ENCODE data around the gene ZNF513.
"Not testable (repeated sequence)": the region's sequence is repeated elsewhere in the genome, so short reads cannot be mapped to it uniquely, and the experiment has no call there.

ZNF513 gene

DNA sequence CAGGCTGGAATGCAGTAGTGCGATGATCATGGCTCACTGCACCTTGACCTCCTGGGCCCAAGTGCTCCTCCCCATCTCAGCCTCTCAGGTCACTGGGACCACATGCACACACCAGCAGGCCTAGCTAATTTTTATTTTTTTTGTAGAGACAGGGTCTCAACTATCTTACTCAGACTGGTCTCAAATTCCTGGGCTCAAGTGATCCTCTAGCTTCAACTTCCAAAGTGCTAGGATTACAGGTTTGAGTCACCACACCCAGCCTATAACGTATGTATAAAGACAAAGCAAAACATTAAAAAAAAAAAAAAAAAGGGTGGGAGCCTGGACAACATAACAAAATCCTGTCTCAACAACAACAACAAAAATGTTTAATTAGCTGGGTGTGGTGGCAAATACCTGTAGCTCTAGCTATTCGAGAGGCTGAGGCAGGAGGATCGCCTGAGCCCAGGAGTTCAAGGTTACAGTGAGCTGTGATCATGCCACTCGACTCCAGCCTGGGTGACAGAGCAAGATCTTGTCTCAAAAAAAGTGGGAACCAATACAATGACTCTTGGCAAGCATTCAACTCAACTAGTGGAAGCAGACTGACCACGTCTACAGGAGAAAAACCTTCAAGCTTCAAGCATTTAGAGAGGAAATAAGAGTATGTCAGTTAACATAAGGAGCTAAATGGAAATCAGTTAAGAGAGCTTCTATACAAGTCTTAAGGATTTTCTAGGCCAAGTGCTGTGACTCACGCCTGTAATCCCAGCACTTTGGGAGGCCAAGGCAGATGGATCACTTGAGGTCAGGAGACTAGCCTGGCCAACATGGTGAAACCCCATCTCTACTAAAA lies 26.6 kb downstream of the ZNF513 start:
- Histone ChIP-seq H3K4me3 (ENCODE audit: low read length) (no peak overlapping the region), H4K20me1 (ENCODE audit: insufficient read depth, low read length) (peaks cover 10% of the 10 kb centered on the region; the same call in 1 of the 2 replicates), H3K9me3 (ENCODE audit: insufficient read depth, low read length) (no peaks in the 10 kb centered on the region), H2AFZ (ENCODE audit: low read depth, low read length) (no peak overlapping the region), H3K79me2 (ENCODE audit: low read length) (peaks cover 92% of the 10 kb centered on the region), H3K27me3 (ENCODE audit: low read depth, low read length) (no peaks in the 10 kb centered on the region), H3K4me1 (ENCODE audit: low read length) (peaks cover 16% of the 10 kb centered on the region), H3K4me2 (ENCODE audit: low read length) (no peak overlapping the region), H3K27ac (ENCODE audit: low read length) (no peak overlapping the region), H3K36me3 (replicated peaks; ENCODE audit: low read depth, low read length) (peaks cover 15% of the 10 kb centered on the region), H3K9ac (ENCODE audit: low read length) (no peak overlapping the region)
- no peak for TF ChIP-seq EZH2phosphoT487 (IDR thresholded peaks at IDR 0.05; ENCODE audit: low read depth)
- TF ChIP-seq, protein P1, sequence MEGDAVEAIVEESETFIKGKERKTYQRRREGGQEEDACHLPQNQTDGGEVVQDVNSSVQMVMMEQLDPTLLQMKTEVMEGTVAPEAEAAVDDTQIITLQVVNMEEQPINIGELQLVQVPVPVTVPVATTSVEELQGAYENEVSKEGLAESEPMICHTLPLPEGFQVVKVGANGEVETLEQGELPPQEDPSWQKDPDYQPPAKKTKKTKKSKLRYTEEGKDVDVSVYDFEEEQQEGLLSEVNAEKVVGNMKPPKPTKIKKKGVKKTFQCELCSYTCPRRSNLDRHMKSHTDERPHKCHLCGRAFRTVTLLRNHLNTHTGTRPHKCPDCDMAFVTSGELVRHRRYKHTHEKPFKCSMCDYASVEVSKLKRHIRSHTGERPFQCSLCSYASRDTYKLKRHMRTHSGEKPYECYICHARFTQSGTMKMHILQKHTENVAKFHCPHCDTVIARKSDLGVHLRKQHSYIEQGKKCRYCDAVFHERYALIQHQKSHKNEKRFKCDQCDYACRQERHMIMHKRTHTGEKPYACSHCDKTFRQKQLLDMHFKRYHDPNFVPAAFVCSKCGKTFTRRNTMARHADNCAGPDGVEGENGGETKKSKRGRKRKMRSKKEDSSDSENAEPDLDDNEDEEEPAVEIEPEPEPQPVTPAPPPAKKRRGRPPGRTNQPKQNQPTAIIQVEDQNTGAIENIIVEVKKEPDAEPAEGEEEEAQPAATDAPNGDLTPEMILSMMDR (IDR thresholded peaks at IDR 0.05; ENCODE audit: low read depth, low read length): no peak

DNA sequence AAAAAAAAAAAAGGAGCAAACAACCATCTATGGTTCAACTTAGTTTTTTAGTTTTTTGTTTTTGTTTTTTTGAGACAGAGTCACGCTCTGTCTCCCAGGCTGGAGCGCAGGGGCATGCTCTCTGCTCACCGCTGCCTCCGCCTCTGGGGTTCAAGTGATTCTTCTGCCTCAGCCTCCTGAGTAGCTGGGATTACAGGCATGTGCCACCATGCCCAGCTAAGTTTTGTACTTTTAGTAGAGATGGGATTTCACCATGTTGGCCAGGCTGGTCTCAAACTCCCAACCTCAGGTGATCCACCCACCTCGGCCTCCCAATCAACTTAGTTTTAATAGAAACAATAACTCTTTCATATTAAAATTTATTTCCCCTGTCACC lies 27.2 kb downstream of the ZNF513 start:
- not testable (repeated sequence) for H3K9ac ChIP-seq (ENCODE audit: low read length); H3K27ac ChIP-seq (ENCODE audit: low read length); H3K9me3 ChIP-seq (ENCODE audit: insufficient read depth, low read length); H3K4me3 ChIP-seq (ENCODE audit: low read length); H3K27me3 ChIP-seq (ENCODE audit: low read depth, low read length); H2AFZ ChIP-seq (ENCODE audit: low read depth, low read length); H3K4me2 ChIP-seq (ENCODE audit: low read length)
- H3K4me1 ChIP-seq (ENCODE audit: low read length): peaks cover 15% of the 10 kb centered on the region
- peaks cover 12% of the 10 kb centered on the region for H3K36me3 ChIP-seq (replicated peaks; ENCODE audit: low read depth, low read length)
- H3K79me2 ChIP-seq (ENCODE audit: low read length): peaks cover 91% of the 10 kb centered on the region
- H4K20me1 ChIP-seq (ENCODE audit: insufficient read depth, low read length): peaks cover 10% of the 10 kb centered on the region; the same call in 1 of the 2 replicates

DNA sequence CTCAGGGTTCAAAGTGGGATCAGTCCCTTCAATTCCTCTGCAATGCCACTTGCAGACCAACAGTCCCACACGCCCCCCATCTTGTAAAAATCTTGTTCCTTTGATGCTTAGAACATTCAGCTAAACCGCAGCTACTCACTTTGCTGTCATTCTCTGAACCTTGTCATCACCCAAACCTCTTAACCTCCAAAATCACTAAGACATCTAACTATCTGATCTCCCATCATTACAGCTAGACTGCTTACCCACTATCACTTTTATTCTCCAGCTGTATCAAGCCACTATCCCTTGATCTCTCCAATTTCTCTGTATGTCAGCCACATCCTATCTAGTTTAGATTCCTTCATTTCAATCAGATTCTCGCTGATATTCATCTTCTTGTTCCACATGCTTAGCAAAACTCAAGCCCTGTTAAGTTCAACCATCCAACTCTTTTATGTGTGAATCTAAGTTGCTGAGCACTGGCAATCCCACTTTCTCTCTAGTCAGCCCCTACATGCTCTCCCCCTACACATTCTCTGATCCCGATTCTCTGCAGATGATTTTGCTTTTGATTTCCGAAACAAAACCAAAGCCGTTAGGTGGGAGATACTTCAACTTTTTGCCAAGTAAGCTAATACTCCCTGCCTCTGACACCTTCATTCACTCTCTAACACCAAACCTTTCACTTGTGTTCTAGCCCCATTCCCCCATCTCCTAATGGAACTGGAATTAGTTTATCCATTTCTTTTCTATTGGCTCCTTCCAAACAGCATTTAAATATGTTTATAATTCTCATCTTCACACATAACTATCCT lies 28.5 kb downstream of the ZNF513 start:
- H3K4me3 ChIP-seq (ENCODE audit: low read length): no peak overlapping the region
- no peak overlapping the region for H2AFZ ChIP-seq (ENCODE audit: low read depth, low read length)
- peaks cover 17% of the 10 kb centered on the region; the same call in 1 of the 2 replicates for H4K20me1 ChIP-seq (ENCODE audit: insufficient read depth, low read length)
- H3K27ac ChIP-seq (ENCODE audit: low read length): no peak overlapping the region
- H3K4me1 ChIP-seq (ENCODE audit: low read length): peaks cover 8% of the 10 kb centered on the region; the same call in 1 of the 2 replicates
- no peak overlapping the region for H3K9ac ChIP-seq (ENCODE audit: low read length)
- no peaks in the 10 kb centered on the region for H3K27me3 ChIP-seq (ENCODE audit: low read depth, low read length)
- no peaks in the 10 kb centered on the region for H3K9me3 ChIP-seq (ENCODE audit: insufficient read depth, low read length)
- H3K4me2 ChIP-seq (ENCODE audit: low read length): no peak overlapping the region
- TF ChIP-seq, protein P1 (IDR thresholded peaks at IDR 0.05; ENCODE audit: low read depth, low read length): no peak
- TF ChIP-seq EZH2phosphoT487 (IDR thresholded peaks at IDR 0.05; ENCODE audit: low read depth): no peak
- H3K79me2 ChIP-seq (ENCODE audit: low read length): peaks cover 91% of the 10 kb centered on the region
- H3K36me3 ChIP-seq (replicated peaks; ENCODE audit: low read depth, low read length): peaks cover 11% of the 10 kb centered on the region

DNA sequence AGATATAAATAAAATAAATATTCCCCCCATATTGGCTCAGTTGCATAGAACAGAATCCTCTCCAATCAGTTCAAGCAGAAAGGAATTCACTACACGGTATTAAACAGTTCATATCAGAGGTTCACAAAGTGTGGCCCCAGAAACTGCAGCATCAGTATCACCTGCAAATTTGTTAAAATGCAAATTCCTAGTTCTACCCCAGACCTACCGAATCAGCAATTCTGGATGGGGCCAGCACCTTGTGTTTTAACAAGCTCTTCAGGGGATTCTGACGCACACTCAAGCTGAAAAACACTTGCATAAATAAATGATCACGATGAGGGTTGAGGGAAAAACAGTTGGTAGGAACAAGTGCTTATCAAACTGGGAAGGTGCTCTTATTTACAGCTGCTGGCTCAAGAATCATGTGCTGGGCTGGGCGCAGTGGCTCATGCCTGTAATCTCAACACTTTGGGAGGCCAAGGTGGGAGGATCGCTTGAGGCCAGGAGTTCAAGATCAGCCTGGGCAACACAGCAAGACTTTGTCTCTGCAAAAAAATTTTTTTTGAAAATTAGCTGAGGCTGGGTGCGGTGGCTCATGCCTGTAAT lies 30.3 kb downstream of the ZNF513 start:
- Histone ChIP-seq H3K4me3 (ENCODE audit: low read length) (no peak overlapping the region), H3K79me2 (ENCODE audit: low read length) (peaks cover 93% of the 10 kb centered on the region), H2AFZ (ENCODE audit: low read depth, low read length) (no peak overlapping the region), H3K4me1 (ENCODE audit: low read length) (peaks cover 3% of the 10 kb centered on the region; the same call in 1 of the 2 replicates), H3K27ac (ENCODE audit: low read length) (no peak overlapping the region), H3K27me3 (ENCODE audit: low read depth, low read length) (no peaks in the 10 kb centered on the region), H3K9ac (ENCODE audit: low read length) (no peak overlapping the region), H3K4me2 (ENCODE audit: low read length) (no peak overlapping the region), H3K9me3 (ENCODE audit: insufficient read depth, low read length) (no peaks in the 10 kb centered on the region), H4K20me1 (ENCODE audit: insufficient read depth, low read length) (peaks cover 20% of the 10 kb centered on the region; the same call in 1 of the 2 replicates), H3K36me3 (replicated peaks; ENCODE audit: low read depth, low read length) (peaks cover 11% of the 10 kb centered on the region)
- TF ChIP-seq, protein P1 (IDR thresholded peaks at IDR 0.05; ENCODE audit: low read depth, low read length): no peak
- TF ChIP-seq EZH2phosphoT487 (IDR thresholded peaks at IDR 0.05; ENCODE audit: low read depth): no peak

All from OCI-LY3 (cell line).